Natural killer cell (primary cell): ENCODE data around the gene FAH. TPM values are rescaled to one million over a fixed set of nuclear protein-coding genes. Genes with fewer than 3 reads are reported as not detected.

ENCODE experiments used
- ATAC-seq, 3 donors: fragments of 150-1000 bp in 2 of 3; fragments of 200-7000 bp in 1 of 3; cut with Tn5 transposase; 1 replicate in 1 of 3; 2 replicates in 2 of 3; pipeline ENCODE4 v1.10.0; 2021; ENCODE audit warnings: mild to moderate bottlenecking in 2 of 3, moderate library complexity in 2 of 3
- DNase-seq, 2 donors: peaks; one replicate each; pipeline versions ENCODE4 v3.0.0 to v3.0.0-alpha.2; 2013 to 2021; ENCODE audit warnings: mixed read lengths in 1 of 2
- H3K27ac ChIP-seq: one replicate; pipeline ENCODE4 v1.5.1; 2013; ENCODE audit warnings: mild to moderate bottlenecking, low read length
- H3K27me3 ChIP-seq: one replicate; pipeline ENCODE4 v1.6.1; 2013; ENCODE audit warnings: low read length; ENCODE audit not compliant: control insufficient read depth, insufficient read depth
- H3K36me3 ChIP-seq: one replicate; pipeline ENCODE4 v1.6.1; 2013; ENCODE audit warnings: low read length; ENCODE audit not compliant: control insufficient read depth, insufficient read depth
- H3K4me1 ChIP-seq: one replicate; pipeline ENCODE4 v1.6.1; 2013; ENCODE audit warnings: low read length; ENCODE audit not compliant: control insufficient read depth, insufficient read depth
- H3K4me3 ChIP-seq: one replicate; pipeline ENCODE4 v1.5.1; 2013; ENCODE audit warnings: low read length
- H3K9me3 ChIP-seq: one replicate; pipeline ENCODE4 v1.6.1; 2013; ENCODE audit warnings: low read length; ENCODE audit not compliant: control insufficient read depth, insufficient read depth
- H3K27ac Mint-ChIP-seq, 2 donors: one replicate each; pipeline ENCODE4 v1.8.0; 2022; ENCODE audit warnings: mild to moderate bottlenecking in 2 of 2, mixed read lengths in 2 of 2, moderate library complexity in 1 of 2
- H3K27me3 Mint-ChIP-seq, 2 donors: one replicate each; pipeline ENCODE4 v1.8.0; 2022; ENCODE audit warnings: low read depth in 2 of 2, mixed read lengths in 2 of 2
- H3K36me3 Mint-ChIP-seq: one replicate; pipeline ENCODE4 v1.8.0; 2022; ENCODE audit warnings: mixed read lengths
- H3K4me1 Mint-ChIP-seq, 2 donors: one replicate each; pipeline ENCODE4 v1.8.0; 2022; ENCODE audit warnings: mixed read lengths in 2 of 2
- H3K4me3 Mint-ChIP-seq: one replicate; pipeline ENCODE4 v1.8.0; 2022; ENCODE audit warnings: mild to moderate bottlenecking, moderate library complexity, mixed read lengths
- H3K9me3 Mint-ChIP-seq, 2 donors: one replicate each; pipeline ENCODE4 v1.8.0; 2022; ENCODE audit warnings: mixed read lengths in 2 of 2
- CTCF ChIP-seq: fragments of 200-600 bp; IDR thresholded peaks from one replicate; pipeline ENCODE4 v1.8.0; 2022; ENCODE audit warnings: antibody characterized with exemption
- WGBS: methylation state at CpG from one replicate; pipeline ENCODE4 v1.1.7; 2013; ENCODE audit warnings: missing lambda C conversion rate; ENCODE audit not compliant: insufficient coverage; 5-methylcytosine and 5-hydroxymethylcytosine counted together
- intact Hi-C: fragments of 100-400 bp; cut with micrococcal nuclease; formaldehyde crosslinking; loops from one replicate; pipeline ENCODE4 v1.14.2; 2022
- total RNA-seq, 4 donors: library from RNA; stranded (reverse); fragments of 120-200 nt in 1 of 4; gene quantifications; one replicate each; pipeline versions ENCODE4 v1.2.3 to v1.2.4, GENCODE V29; 2013 to 2022

The FAH gene
- total RNA-seq, 3 donors from 2014 or later (not counting 1 experiment from before 2014, with no cell fraction given): 12.4 to 14.1 (median 13.5) TPM

- Mint-ChIP-seq H3K4me3 (no peak overlapping the region), H3K9me3 (no peaks in the 10 kb centered on the region), H3K4me1 (peaks cover 0 to 12% of the 10 kb centered on the region in 2 donors), H3K27me3 (no peaks in the 10 kb centered on the region), H3K27ac (no peak overlapping the region), H3K36me3 (no peaks in the 10 kb centered on the region)
- no peaks in the 10 kb centered on the region for H3K27me3 ChIP-seq
- no peaks in the 10 kb centered on the region for H3K4me1 ChIP-seq
- H3K4me3 ChIP-seq: no peak overlapping the region
- TF ChIP-seq CTCF: no peak
- H3K36me3 ChIP-seq: no peaks in the 10 kb centered on the region
- no peaks in the 10 kb centered on the region for H3K9me3 ChIP-seq
- ATAC-seq (no peak), DNase-seq (no peak)
- intact Hi-C loops: no loop called here
- WGBS: 94% methylated on average over 6 of the region's 6 CpGs
- no peak overlapping the region for H3K27ac ChIP-seq
These were observed 23.6 kb downstream of the FAH start for GRCh38 chr15:80176443-80176842.

DNA sequence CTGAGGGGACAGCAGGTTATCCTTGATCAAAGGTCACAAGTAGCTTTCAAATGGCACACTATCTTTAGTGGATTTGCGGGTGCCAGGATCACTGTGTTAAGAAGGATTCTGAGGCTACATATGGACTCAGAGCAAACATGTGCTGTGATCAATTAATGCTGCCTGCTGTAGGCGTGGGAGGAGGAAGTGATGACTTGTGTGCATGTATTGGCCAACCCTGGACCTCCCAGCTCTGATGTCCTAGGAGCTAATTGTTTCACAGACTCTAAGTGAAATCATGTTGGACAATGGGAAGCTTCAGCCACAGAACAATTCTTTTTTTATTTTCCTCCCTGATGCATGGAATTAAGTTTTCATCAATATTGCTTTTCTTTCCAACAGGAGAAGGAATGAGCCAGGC is 24.4 kb downstream of the FAH start:
- no peaks in the 10 kb centered on the region for H3K36me3 Mint-ChIP-seq
- intact Hi-C loops: no loop called here

DNA sequence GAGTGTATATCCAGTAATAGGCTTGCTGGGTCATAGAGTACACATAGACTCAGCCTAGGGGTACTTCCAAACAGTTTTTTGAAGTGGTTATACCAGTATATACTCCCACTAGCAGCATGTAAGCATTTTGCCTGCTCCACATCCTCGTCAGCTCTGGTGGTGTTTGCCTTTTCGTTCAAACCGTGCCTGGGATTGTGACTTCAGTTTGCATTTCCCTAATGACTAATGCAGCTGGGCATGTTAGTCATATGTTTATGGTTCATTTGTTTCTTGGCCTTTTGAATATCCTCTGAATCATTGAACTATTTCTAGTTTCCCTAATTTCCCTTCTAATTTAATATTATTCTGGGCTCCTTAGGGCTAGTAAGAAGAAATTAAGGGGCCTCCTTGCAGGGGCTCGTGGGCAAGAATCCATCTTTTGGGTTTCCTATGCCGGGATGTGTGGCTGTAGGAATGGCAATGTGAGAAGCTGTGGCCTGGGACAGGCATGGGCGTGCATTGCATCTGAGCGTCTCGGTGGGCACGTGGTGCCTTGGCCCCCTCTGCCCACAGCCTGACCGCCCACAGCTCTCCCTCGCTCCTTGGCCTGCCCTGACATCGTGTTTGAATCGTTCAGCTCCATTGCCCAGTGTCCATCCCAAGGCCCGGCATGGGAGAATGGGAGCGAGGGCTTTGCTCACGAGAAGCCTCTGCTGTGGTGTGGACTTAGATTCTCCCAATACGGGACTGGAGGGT is 26.4 kb downstream of the FAH start:
- intact Hi-C loops: no loop called here
- Mint-ChIP-seq H3K27me3 (no peaks in the 10 kb centered on the region), H3K4me3 (no peak overlapping the region), H3K27ac (no peak overlapping the region), H3K9me3 (no peaks in the 10 kb centered on the region), H3K4me1 (peaks cover 0 to under 1% of the 10 kb centered on the region in 2 donors), H3K36me3 (no peaks in the 10 kb centered on the region)
- Histone ChIP-seq H3K9me3 (no peaks in the 10 kb centered on the region), H3K4me1 (no peaks in the 10 kb centered on the region), H3K4me3 (no peak overlapping the region), H3K36me3 (no peaks in the 10 kb centered on the region), H3K27ac (no peak overlapping the region), H3K27me3 (no peaks in the 10 kb centered on the region)
- TF ChIP-seq CTCF: no peak
- no peak for ATAC-seq
- 85% methylated on average over 17 of the region's 17 CpGs for WGBS
- DNase-seq: no peak

More for the DNA sequence above, 24.4 kb downstream of the FAH start:
- Histone ChIP-seq H3K4me1 (no peaks in the 10 kb centered on the region), H3K4me3 (no peak overlapping the region), H3K36me3 (no peaks in the 10 kb centered on the region), H3K9me3 (no peaks in the 10 kb centered on the region), H3K27ac (no peak overlapping the region), H3K27me3 (no peaks in the 10 kb centered on the region)
- Mint-ChIP-seq H3K27me3 (no peaks in the 10 kb centered on the region), H3K27ac (no peak overlapping the region), H3K4me3 (no peak overlapping the region), H3K9me3 (no peaks in the 10 kb centered on the region), H3K4me1 (peaks cover 0 to 12% of the 10 kb centered on the region in 2 donors)
- 88% methylated on average over 2 of the region's 2 CpGs for WGBS
- ATAC-seq (no peak), DNase-seq (no peak)
- TF ChIP-seq CTCF: no peak

- H3K9me3 Mint-ChIP-seq: no peaks in the 10 kb centered on the region
- Histone ChIP-seq H3K9me3 (no peaks in the 10 kb centered on the region), H3K27me3 (no peaks in the 10 kb centered on the region), H3K36me3 (no peaks in the 10 kb centered on the region), H3K27ac (no peak overlapping the region), H3K4me3 (no peak overlapping the region), H3K4me1 (no peaks in the 10 kb centered on the region)
- no peak for DNase-seq
- H3K4me1 Mint-ChIP-seq: no peaks in the 10 kb centered on the region
- H3K27me3 Mint-ChIP-seq: no peaks in the 10 kb centered on the region
- no peak overlapping the region for H3K27ac Mint-ChIP-seq
- H3K4me3 Mint-ChIP-seq: no peak overlapping the region
- 90% methylated on average over 16 of the region's 16 CpGs for WGBS
- ATAC-seq: no peak
- H3K36me3 Mint-ChIP-seq: no peaks in the 10 kb centered on the region
- intact Hi-C loops: no loop called here
- no peak for TF ChIP-seq CTCF
These were observed 27.1 kb downstream of the FAH start for GRCh38 chr15:80179935-80180334.
